Neural cell (in vitro differentiated cells): ENCODE data around the gene SEPHS1. TPM values are rescaled to one million over a fixed set of nuclear protein-coding genes. Genes with fewer than 3 reads are reported as not detected.

Experiments used
- H2AFZ ChIP-seq: fragments of 200-600, 300-800 bp; sonication (generic), shearing (Covaris generic); 2 replicates; pipeline ENCODE4 v1.6.0; 2014; ENCODE audit warnings: low read depth, mild to moderate bottlenecking, antibody characterized with exemption, low read length, moderate library complexity
- H3F3A ChIP-seq: fragments of 200-600 bp; shearing (Covaris generic); 2 replicates; pipeline ENCODE4 v1.6.1; 2016; ENCODE audit warnings: mild to moderate bottlenecking, moderate library complexity, mixed read lengths, antibody characterized with exemption, low read length; ENCODE audit not compliant: insufficient read depth, poor library complexity, severe bottlenecking
- H3K27ac ChIP-seq: fragments of 200-600, 300-800 bp; sonication (generic), shearing (Covaris generic); 2 replicates; pipeline ENCODE4 v1.5.1; 2014; ENCODE audit warnings: mild to moderate bottlenecking, low read length, moderate library complexity
- H3K27me3 ChIP-seq: fragments of 300-800, 200-600 bp; sonication (generic), shearing (Covaris generic); 2 replicates; pipeline ENCODE4 v1.6.0; 2014; ENCODE audit warnings: mild to moderate bottlenecking, low read depth, low read length, moderate library complexity; ENCODE audit not compliant: insufficient read depth
- H3K36me3 ChIP-seq: fragments of 300-800, 200-600 bp; sonication (generic), shearing (Covaris generic); 2 replicates; pipeline ENCODE4 v1.5.1; 2014; ENCODE audit warnings: mild to moderate bottlenecking, antibody characterized with exemption, low read length, moderate library complexity; ENCODE audit not compliant: insufficient read depth
- H3K4me2 ChIP-seq: fragments of 300-800, 200-600 bp; sonication (generic), shearing (Covaris generic); 2 replicates; pipeline ENCODE4 v1.6.0; 2014; ENCODE audit warnings: mild to moderate bottlenecking, low read length
- H3K4me3 ChIP-seq: fragments of 300-800, 200-600 bp; sonication (generic), shearing (Covaris generic); 2 replicates; pipeline ENCODE4 v1.5.1; 2014; ENCODE audit warnings: mild to moderate bottlenecking, low read length, moderate library complexity
- H3K79me2 ChIP-seq: fragments of 200-600 bp; shearing (Covaris generic); replicated peaks from 2 replicates; pipeline ENCODE4 v1.6.0; 2014; ENCODE audit warnings: mild to moderate bottlenecking, low read length, moderate library complexity; ENCODE audit not compliant: insufficient read depth
- H3K9ac ChIP-seq: fragments of 300-800, 200-600 bp; sonication (generic), shearing (Covaris generic); 2 replicates; pipeline ENCODE4 v1.6.1; 2016; ENCODE audit warnings: mild to moderate bottlenecking, low read length, mixed read lengths
- H3K9me2 ChIP-seq: fragments of 200-600 bp; shearing (Covaris generic); 2 replicates; pipeline ENCODE4 v1.6.1; 2016; ENCODE audit warnings: mild to moderate bottlenecking, low read length, mixed read lengths; ENCODE audit not compliant: insufficient read depth
- H3K9me3 ChIP-seq: fragments of 200-600, 300-800 bp; sonication (generic), shearing (Covaris generic); 2 replicates; pipeline ENCODE4 v1.6.1; 2016; ENCODE audit warnings: mild to moderate bottlenecking, mixed run types, low read length, moderate library complexity, mixed read lengths
- H4K20me1 ChIP-seq: fragments of 200-600 bp; shearing (Covaris generic); 2 replicates; pipeline ENCODE4 v1.6.1; 2016; ENCODE audit warnings: mild to moderate bottlenecking, mixed run types; ENCODE audit not compliant: insufficient read depth
- CTCF ChIP-seq: fragments of 450-650 bp; IDR thresholded peaks from 2 replicates; pipeline ENCODE4 v1.5.1; 2014; ENCODE audit warnings: antibody characterized with exemption, mild to moderate bottlenecking, moderate library complexity; ENCODE audit not compliant: poor library complexity, severe bottlenecking
- EP300 ChIP-seq: fragments of 450-650 bp; conservative IDR thresholded peaks from 2 replicates; pipeline ENCODE4 v1.6.1; 2014; ENCODE audit warnings: antibody characterized with exemption, mild to moderate bottlenecking, moderate library complexity; ENCODE audit not compliant: poor library complexity, severe bottlenecking
- EZH2 ChIP-seq: fragments of 200-600, 300-800 bp; shearing (Covaris generic), sonication (generic); IDR thresholded peaks from 2 replicates; pipeline ENCODE4 v1.6.1; 2014; ENCODE audit warnings: antibody characterized with exemption, low read length, borderline replicate concordance, mild to moderate bottlenecking; ENCODE audit not compliant: insufficient read depth, poor library complexity, severe bottlenecking
- MXI1 ChIP-seq: fragments of 450-650 bp; conservative IDR thresholded peaks from 2 replicates; pipeline ENCODE4 v1.6.1; 2014; ENCODE audit warnings: antibody characterized with exemption, mild to moderate bottlenecking; ENCODE audit not compliant: poor library complexity, severe bottlenecking
- POLR2AphosphoS5 ChIP-seq: IDR thresholded peaks from 2 replicates; pipeline ENCODE4 v1.6.1; 2012
- RAD21 ChIP-seq: fragments of 450-650 bp; conservative IDR thresholded peaks from 2 replicates; pipeline ENCODE4 v1.6.1; 2014; ENCODE audit warnings: antibody characterized with exemption, mild to moderate bottlenecking, moderate library complexity
- SMC3 ChIP-seq: fragments of 450-650 bp; conservative IDR thresholded peaks from 2 replicates; pipeline ENCODE4 v1.6.1; 2014; ENCODE audit warnings: antibody characterized with exemption, mild to moderate bottlenecking, moderate library complexity; ENCODE audit not compliant: poor library complexity
- TAF1 ChIP-seq: IDR thresholded peaks from 2 replicates; pipeline ENCODE4 v1.6.1; 2012; ENCODE audit warnings: low read depth
- polyA plus RNA-seq: library from polyadenylated mRNA; depleted of rRNA; stranded (reverse); fragments of >200 nt; gene quantifications from 2 replicates; pipeline ENCODE4 v1.2.3, GENCODE V29; 2014
- TF ChIP-seq, protein P1 (sequence below): IDR thresholded peaks from 2 replicates; pipeline ENCODE4 v1.6.1; 2012; ENCODE audit warnings: borderline replicate concordance

Gene SEPHS1
- polyA plus RNA-seq, 1 donor from 2014 or later: 61.0 TPM

GRCh38 chr10:13327534-13327933, 20.6 kb downstream of the SEPHS1 start:
- no peak overlapping the region for H3K27ac ChIP-seq
- H2AFZ ChIP-seq: no peak overlapping the region

GRCh38 chr10:13322615-13323148, 25.4 kb downstream of the SEPHS1 start:
- Histone ChIP-seq H3K36me3 (no peaks in the 10 kb centered on the region), H4K20me1 (no peaks in the 10 kb centered on the region), H3F3A (no peaks in the 10 kb centered on the region), H2AFZ (no peak overlapping the region), H3K9me2 (no peaks in the 10 kb centered on the region), H3K27ac (no peak overlapping the region), H3K79me2 (no peaks in the 10 kb centered on the region), H3K4me2 (no peak overlapping the region), H3K9me3 (no peaks in the 10 kb centered on the region), H3K27me3 (no peaks in the 10 kb centered on the region), H3K9ac (no peak overlapping the region), H3K4me3 (no peak overlapping the region)
- TF ChIP-seq, protein P1, sequence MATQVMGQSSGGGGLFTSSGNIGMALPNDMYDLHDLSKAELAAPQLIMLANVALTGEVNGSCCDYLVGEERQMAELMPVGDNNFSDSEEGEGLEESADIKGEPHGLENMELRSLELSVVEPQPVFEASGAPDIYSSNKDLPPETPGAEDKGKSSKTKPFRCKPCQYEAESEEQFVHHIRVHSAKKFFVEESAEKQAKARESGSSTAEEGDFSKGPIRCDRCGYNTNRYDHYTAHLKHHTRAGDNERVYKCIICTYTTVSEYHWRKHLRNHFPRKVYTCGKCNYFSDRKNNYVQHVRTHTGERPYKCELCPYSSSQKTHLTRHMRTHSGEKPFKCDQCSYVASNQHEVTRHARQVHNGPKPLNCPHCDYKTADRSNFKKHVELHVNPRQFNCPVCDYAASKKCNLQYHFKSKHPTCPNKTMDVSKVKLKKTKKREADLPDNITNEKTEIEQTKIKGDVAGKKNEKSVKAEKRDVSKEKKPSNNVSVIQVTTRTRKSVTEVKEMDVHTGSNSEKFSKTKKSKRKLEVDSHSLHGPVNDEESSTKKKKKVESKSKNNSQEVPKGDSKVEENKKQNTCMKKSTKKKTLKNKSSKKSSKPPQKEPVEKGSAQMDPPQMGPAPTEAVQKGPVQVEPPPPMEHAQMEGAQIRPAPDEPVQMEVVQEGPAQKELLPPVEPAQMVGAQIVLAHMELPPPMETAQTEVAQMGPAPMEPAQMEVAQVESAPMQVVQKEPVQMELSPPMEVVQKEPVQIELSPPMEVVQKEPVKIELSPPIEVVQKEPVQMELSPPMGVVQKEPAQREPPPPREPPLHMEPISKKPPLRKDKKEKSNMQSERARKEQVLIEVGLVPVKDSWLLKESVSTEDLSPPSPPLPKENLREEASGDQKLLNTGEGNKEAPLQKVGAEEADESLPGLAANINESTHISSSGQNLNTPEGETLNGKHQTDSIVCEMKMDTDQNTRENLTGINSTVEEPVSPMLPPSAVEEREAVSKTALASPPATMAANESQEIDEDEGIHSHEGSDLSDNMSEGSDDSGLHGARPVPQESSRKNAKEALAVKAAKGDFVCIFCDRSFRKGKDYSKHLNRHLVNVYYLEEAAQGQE: no peak
- no peak for TF ChIP-seq EP300
- TF ChIP-seq MXI1: no peak
- TF ChIP-seq TAF1: no peak
- no peak for TF ChIP-seq EZH2
- no peak for TF ChIP-seq RAD21
- TF ChIP-seq POLR2AphosphoS5: no peak
- no peak for TF ChIP-seq SMC3
- TF ChIP-seq CTCF: no peak

More at GRCh38 chr10:13327534-13327933, 20.6 kb downstream of the SEPHS1 start:
- Histone ChIP-seq H3K4me2 (no peak overlapping the region), H3K4me3 (no peak overlapping the region), H3K9ac (no peak overlapping the region), H3K36me3 (no peaks in the 10 kb centered on the region), H4K20me1 (no peaks in the 10 kb centered on the region), H3K9me2 (no peaks in the 10 kb centered on the region), H3K27me3 (no peaks in the 10 kb centered on the region), H3F3A (no peaks in the 10 kb centered on the region), H3K79me2 (no peaks in the 10 kb centered on the region), H3K9me3 (no peaks in the 10 kb centered on the region)
- TF ChIP-seq EZH2 (no peak), TAF1 (no peak), POLR2AphosphoS5 (no peak), EP300 (no peak), MXI1 (no peak), SMC3 (no peak), CTCF (no peak), RAD21 (no peak)
- TF ChIP-seq, protein P1: no peak
